ENCODE results near the gene PGAM2. TPM values are rescaled to one million over a fixed set of nuclear protein-coding genes. Genes with fewer than 3 reads are reported as not detected.
A peak's percentile ranks its signal among the peaks of the same experiment; 100 is the strongest.

The PGAM2 gene
- total RNA-seq, 1 donor from 2014 or later, result under 0.01 TPM

- DNase-seq (ENCODE audit: low read depth in 2 of 2), result no peak
Measured at GRCh38 chr7:44085546-44085945, 20.2 kb upstream of the PGAM2 start.

GRCh38 chr7:44084701-44085100 lies 19.3 kb upstream of the PGAM2 start:
- DNase-seq (ENCODE audit: low read depth in 2 of 2), result no peak

GRCh38 chr7:44083796-44084195 lies 18.4 kb upstream of the PGAM2 start:
- DNase-seq (ENCODE audit: low read depth in 2 of 2), result no peak

- peak; percentile 99 for DNase-seq (ENCODE audit: low read depth in 2 of 2)
Measured at GRCh38 chr7:44082541-44083207, 17.3 kb upstream of the PGAM2 start.

GRCh38 chr7:44081266-44081748 lies 15.9 kb upstream of the PGAM2 start:
- no peak for DNase-seq (ENCODE audit: low read depth in 2 of 2)

- DNase-seq (ENCODE audit: low read depth in 2 of 2), result no peak
Measured at GRCh38 chr7:44080686-44081265, 15.4 kb upstream of the PGAM2 start.

- no peak for DNase-seq (ENCODE audit: low read depth in 2 of 2)
Measured at GRCh38 chr7:44080118-44080517, 14.8 kb upstream of the PGAM2 start.

- DNase-seq (ENCODE audit: low read depth in 2 of 2), result no peak
Measured at GRCh38 chr7:44079331-44080021, 14.1 kb upstream of the PGAM2 start.

GRCh38 chr7:44078521-44078920 lies 13.2 kb upstream of the PGAM2 start:
- DNase-seq (ENCODE audit: low read depth in 2 of 2), result no peak

- DNase-seq (ENCODE audit: low read depth in 2 of 2), result no peak
Measured at GRCh38 chr7:44077681-44078091, 12.3 kb upstream of the PGAM2 start.

- DNase-seq (ENCODE audit: low read depth in 2 of 2), result no peak
Measured at GRCh38 chr7:44077061-44077460, 11.7 kb upstream of the PGAM2 start.

- DNase-seq (ENCODE audit: low read depth in 2 of 2), result no peak
Measured at GRCh38 chr7:44076101-44076895, 10.9 kb upstream of the PGAM2 start.

GRCh38 chr7:44075296-44076075 lies 10.1 kb upstream of the PGAM2 start:
- no peak for DNase-seq (ENCODE audit: low read depth in 2 of 2)

- DNase-seq (ENCODE audit: low read depth in 2 of 2), result no peak
Measured at GRCh38 chr7:44074349-44074695, 9.0 kb upstream of the PGAM2 start.

- peak; percentile 85 to 89 for DNase-seq (ENCODE audit: low read depth in 2 of 2)
Measured at GRCh38 chr7:44073664-44074348, 8.4 kb upstream of the PGAM2 start.

- peak; percentile 91 to 92 for DNase-seq (ENCODE audit: low read depth in 2 of 2)
Measured at GRCh38 chr7:44072364-44073231, 7.2 kb upstream of the PGAM2 start.

GRCh38 chr7:44071726-44072363 lies 6.5 kb upstream of the PGAM2 start:
- DNase-seq (ENCODE audit: low read depth in 2 of 2), result no peak

- peak in 1 of 2 donors; percentile 36 for DNase-seq (ENCODE audit: low read depth in 2 of 2)
Measured at GRCh38 chr7:44068054-44068453, 2.7 kb upstream of the PGAM2 start.
